SK-N-DZ (cell line): ENCODE results near the gene MAN2A2.
"Not testable (repeated sequence)": the region's sequence is repeated elsewhere in the genome, so short reads cannot be mapped to it uniquely, and the experiment has no call there.

Experiments
- DNase-seq: peaks from one replicate; pipeline ENCODE4 v3.0.0-alpha.2; 2015; ENCODE audit warnings: low spot score

The MAN2A2 gene

GRCh38 chr15:90903733-90904536 lies 833 bp downstream of the MAN2A2 start:
- peak; percentile 40 for DNase-seq

- no peak for DNase-seq
Observed at GRCh38 chr15:90904746-90905145, 1.6 kb downstream of the MAN2A2 start.

GRCh38 chr15:90905306-90906180 lies 2.4 kb downstream of the MAN2A2 start:
- DNase-seq: no peak

- no peak for DNase-seq
Observed at GRCh38 chr15:90906181-90906849, 3.2 kb downstream of the MAN2A2 start.

GRCh38 chr15:90907051-90907660 lies 4.1 kb downstream of the MAN2A2 start:
- no peak for DNase-seq

- DNase-seq: no peak
Observed at GRCh38 chr15:90907838-90908507, 4.9 kb downstream of the MAN2A2 start.

GRCh38 chr15:90909449-90909848 lies 6.3 kb downstream of the MAN2A2 start:
- DNase-seq: not testable (repeated sequence)

GRCh38 chr15:90909976-90910375 lies 6.9 kb downstream of the MAN2A2 start:
- DNase-seq: no peak

GRCh38 chr15:90910441-90911301 lies 7.6 kb downstream of the MAN2A2 start:
- DNase-seq: no peak

GRCh38 chr15:90911302-90911623 lies 8.2 kb downstream of the MAN2A2 start:
- DNase-seq: no peak

GRCh38 chr15:90911906-90912769 lies 9.0 kb downstream of the MAN2A2 start:
- no peak for DNase-seq

GRCh38 chr15:90912770-90913075 lies 9.6 kb downstream of the MAN2A2 start:
- no peak for DNase-seq

- DNase-seq: no peak
Observed at GRCh38 chr15:90913398-90913944, 10.4 kb downstream of the MAN2A2 start.

GRCh38 chr15:90914305-90915080 lies 11.4 kb downstream of the MAN2A2 start:
- no peak for DNase-seq

- DNase-seq: peak; percentile 19
Observed at GRCh38 chr15:90915216-90915807, 12.2 kb downstream of the MAN2A2 start.

GRCh38 chr15:90915808-90916440 lies 12.8 kb downstream of the MAN2A2 start:
- no peak for DNase-seq

GRCh38 chr15:90916461-90916860 lies 13.4 kb downstream of the MAN2A2 start:
- no peak for DNase-seq
